NK-92 treated with Interleukin-12 subunit alpha and Interleukin-12 subunit beta, amount 100 ng/mL, for 24 hours (cell line): ENCODE results near the gene KLHL15.

Experiments used
- DNase-seq: peaks from one replicate; lab custom pipeline; 2025; lab: John Stamatoyannopoulos, UW

The KLHL15 gene

GRCh38 chrX:23945206-23945605 is 81.8 kb downstream of the KLHL15 start:
- no peak for DNase-seq

GRCh38 chrX:23944234-23944633 is 82.8 kb downstream of the KLHL15 start:
- DNase-seq = no peak

GRCh38 chrX:23939203-23939602 is 87.8 kb downstream of the KLHL15 start:
- DNase-seq = no peak

- DNase-seq = no peak
Observed at GRCh38 chrX:23938690-23939089, 88.3 kb downstream of the KLHL15 start.

- DNase-seq = no peak
Observed at GRCh38 chrX:23937100-23937499, 89.9 kb downstream of the KLHL15 start.

- no peak for DNase-seq
Observed at GRCh38 chrX:23936180-23936579, 90.8 kb downstream of the KLHL15 start.

- DNase-seq = no peak
Observed at GRCh38 chrX:23935106-23935505, 91.9 kb downstream of the KLHL15 start.
